ENCODE results near the gene RFC2.
"Not testable (repeated sequence)": the region's sequence is repeated elsewhere in the genome, so short reads cannot be mapped to it uniquely, and the experiment has no call there.

The RFC2 gene

DNA sequence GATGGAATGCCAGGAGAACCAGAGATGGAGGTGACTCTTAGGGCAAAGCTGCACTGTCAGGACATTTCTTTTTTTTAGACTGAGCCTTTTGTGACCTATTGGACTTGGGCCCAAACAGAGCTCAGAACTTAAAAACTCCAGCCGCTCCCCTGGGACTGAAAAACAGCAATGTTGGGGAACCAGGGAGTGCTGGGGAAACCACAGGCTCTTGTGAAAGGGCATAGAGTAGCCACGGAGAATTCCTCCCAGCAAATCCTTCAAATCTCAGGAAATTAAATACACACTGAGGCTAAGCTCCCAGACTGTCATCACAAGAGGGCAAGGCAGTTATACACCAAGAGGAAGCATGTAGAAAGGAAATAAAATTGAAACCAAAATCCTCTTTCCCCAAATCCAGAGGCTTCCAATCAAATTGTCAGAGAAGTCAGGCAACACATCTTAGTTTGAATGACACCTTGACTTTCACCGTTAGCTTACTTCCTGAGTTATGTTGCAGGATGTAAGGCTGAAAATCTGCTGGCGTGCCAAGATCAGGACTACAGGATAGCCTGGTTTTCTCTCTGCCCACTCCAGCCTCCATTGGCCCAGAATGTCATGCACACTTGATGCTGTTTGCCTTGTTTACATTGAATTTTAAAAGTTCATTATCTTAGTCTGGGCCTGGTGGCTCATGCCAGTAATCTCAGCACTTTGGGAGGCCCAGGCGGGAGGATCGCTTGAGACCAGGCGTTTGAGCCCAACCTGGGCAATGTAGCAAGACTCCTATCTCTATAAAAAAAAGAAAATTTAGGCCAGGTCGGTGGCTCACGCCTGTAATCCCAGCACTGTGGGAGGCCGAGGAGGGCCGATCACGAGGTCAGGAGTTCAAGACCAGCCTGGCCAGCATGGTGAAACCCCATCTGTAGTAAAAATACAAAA lies 2.6 kb upstream of the RFC2 start:
- Histone ChIP-seq H3K27ac (peak overlapping the region in 1 of 2 donors; percentile 67), H3K4me3 (no peak overlapping the region)
- TF ChIP-seq, protein P1, sequence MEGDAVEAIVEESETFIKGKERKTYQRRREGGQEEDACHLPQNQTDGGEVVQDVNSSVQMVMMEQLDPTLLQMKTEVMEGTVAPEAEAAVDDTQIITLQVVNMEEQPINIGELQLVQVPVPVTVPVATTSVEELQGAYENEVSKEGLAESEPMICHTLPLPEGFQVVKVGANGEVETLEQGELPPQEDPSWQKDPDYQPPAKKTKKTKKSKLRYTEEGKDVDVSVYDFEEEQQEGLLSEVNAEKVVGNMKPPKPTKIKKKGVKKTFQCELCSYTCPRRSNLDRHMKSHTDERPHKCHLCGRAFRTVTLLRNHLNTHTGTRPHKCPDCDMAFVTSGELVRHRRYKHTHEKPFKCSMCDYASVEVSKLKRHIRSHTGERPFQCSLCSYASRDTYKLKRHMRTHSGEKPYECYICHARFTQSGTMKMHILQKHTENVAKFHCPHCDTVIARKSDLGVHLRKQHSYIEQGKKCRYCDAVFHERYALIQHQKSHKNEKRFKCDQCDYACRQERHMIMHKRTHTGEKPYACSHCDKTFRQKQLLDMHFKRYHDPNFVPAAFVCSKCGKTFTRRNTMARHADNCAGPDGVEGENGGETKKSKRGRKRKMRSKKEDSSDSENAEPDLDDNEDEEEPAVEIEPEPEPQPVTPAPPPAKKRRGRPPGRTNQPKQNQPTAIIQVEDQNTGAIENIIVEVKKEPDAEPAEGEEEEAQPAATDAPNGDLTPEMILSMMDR (IDR thresholded peaks at IDR 0.05): no peak
- DNase-seq (ENCODE audit: low spot score): no peak

DNA sequence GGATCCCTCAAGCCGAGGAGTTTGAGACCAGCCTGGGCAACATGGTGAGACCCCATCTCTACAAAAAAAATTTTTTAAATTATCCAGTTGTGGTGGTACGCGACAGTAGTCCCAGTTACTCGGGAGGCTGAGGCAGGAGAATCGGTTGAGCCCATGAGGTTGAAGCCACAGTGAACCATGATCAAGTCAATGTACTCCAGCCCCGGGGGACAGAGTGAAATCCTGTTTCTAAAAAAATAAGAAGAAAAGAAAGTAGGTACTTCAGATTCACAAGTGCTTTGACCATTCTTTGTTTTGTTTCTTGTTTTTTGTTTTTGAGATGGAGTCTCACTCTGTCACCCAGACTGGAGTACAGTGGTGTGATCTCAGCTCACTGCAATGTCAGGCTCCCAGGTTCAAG lies 1.3 kb upstream of the RFC2 start:
- not testable (repeated sequence) for DNase-seq (ENCODE audit: low spot score)
- H3K27ac ChIP-seq: peak overlapping the region in 1 of 2 donors; percentile 99
- H3K4me3 ChIP-seq: peak overlapping the region; percentile 86

DNA sequence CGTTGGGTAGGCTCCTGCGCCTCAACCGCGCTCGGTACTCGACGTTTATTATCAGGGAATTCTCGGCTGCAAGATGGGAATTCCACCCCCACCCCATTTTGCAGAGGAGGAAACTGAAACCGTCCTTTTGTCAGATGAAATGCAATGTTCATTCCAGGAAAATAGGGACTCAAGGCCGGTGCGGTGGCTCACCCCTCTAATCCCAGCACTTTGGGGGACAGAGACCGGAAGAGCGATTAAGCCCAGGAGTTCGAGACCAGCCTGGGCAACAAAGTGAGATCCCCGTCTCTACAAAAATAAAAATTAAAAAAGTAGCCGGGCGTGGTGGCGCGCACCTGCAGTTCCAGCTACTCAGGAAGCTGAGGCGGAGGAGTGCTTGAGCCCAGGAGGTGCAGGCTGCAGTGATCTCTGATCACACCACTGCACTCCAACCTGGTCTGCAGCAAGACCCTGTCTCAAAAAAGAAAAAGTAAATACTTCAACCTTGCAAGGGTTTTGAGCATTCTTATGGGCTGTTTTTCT lies 720 bp upstream of the RFC2 start:
- TF ChIP-seq, protein P1 (IDR thresholded peaks at IDR 0.05): no peak
- DNase-seq (ENCODE audit: low spot score): no peak
- H3K4me3 ChIP-seq: peak overlapping the region; percentile 86
- H3K27ac ChIP-seq: peak overlapping the region; percentile 86 to 99

DNA sequence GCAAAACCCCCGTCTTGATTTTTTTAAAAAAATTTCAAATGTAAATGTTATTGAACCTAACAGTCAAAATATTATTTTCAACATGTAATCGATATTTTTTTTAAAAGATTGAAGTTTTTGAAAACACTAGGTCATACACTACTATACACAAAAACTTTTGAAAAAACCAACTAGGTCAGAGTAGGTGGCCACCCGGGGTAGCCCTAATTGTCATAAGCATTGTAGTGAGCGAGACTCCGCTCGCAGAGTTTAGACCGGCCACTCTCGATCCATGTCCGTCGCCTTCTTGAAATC lies 417 bp downstream of the RFC2 start:
- DNase-seq (ENCODE audit: low spot score): no peak

GRCh38 chr7:74253331-74253730 lies 868 bp downstream of the RFC2 start:
- TF ChIP-seq, protein P1 (IDR thresholded peaks at IDR 0.05): no peak
- no peak for DNase-seq (ENCODE audit: low spot score)
- no peak overlapping the region for H3K27ac ChIP-seq
- H3K4me3 ChIP-seq: peak overlapping the region; percentile 86

More for the DNA sequence above, 417 bp downstream of the RFC2 start:
- Histone ChIP-seq H3K27ac (peak overlapping the region; percentile 86 to 99), H3K4me3 (peak overlapping the region; percentile 86)
- TF ChIP-seq, protein P1 (IDR thresholded peaks at IDR 0.05): no peak

GRCh38 chr7:74252893-74253292 lies 1.3 kb downstream of the RFC2 start:
- Histone ChIP-seq H3K4me3 (no peak overlapping the region), H3K27ac (no peak overlapping the region)
- DNase-seq (ENCODE audit: low spot score): no peak
- TF ChIP-seq, protein P1 (IDR thresholded peaks at IDR 0.05): no peak

DNA sequence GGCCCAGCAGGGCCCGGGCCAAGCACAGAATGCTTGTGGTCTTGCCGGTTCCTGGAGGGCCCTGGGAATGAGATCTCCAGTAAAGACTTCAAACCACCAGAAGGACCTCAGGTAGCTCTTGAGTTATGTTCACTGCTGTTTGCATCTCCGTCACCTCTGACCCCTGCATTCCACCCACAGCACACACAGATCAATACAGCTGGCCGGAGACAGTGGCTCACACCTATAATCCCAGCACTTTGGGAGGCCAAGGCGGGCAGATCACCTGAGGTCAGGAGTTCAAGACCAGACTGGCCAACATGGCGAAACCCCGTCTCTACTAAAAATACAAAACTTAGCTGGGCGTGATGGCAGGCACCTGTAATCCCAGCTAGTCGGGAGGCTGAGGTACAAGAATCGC lies 5.1 kb downstream of the RFC2 start:
- H3K4me3 ChIP-seq; DNase-seq (ENCODE audit: low spot score); H3K27ac ChIP-seq: not testable (repeated sequence)

- no peak overlapping the region for H3K4me3 ChIP-seq
- TF ChIP-seq, protein P1 (IDR thresholded peaks at IDR 0.05): no peak
- DNase-seq (ENCODE audit: low spot score): no peak
- no peak overlapping the region for H3K27ac ChIP-seq
Observed at GRCh38 chr7:74248156-74248555, 6.0 kb downstream of the RFC2 start.

Measured in coronary artery (tissue), 2 donors.